Kidney (tissue), 14 donors: ENCODE results near the gene MYO5B. TPM values are rescaled to one million over a fixed set of nuclear protein-coding genes. Genes with fewer than 3 reads are reported as not detected.

ENCODE experiments used
- DNase-seq, 5 donors: peaks; one replicate each; pipeline ENCODE4 v3.0.0-alpha.2; 2013 to 2020
- FAIRE-seq: peaks from 2 replicates; lab custom pipeline; 2012; peaks lifted over from hg19 to GRCh38; lab: Jason Lieb, UNC
- H3K27ac ChIP-seq, 2 donors: one replicate each; pipeline ENCODE4 v1.7.0; 2013; ENCODE audit warnings: low read depth in 2 of 2, low read length in 2 of 2, inconsistent platforms in 1 of 2
- H3K27me3 ChIP-seq: one replicate; pipeline ENCODE4 v1.7.1; 2013; ENCODE audit warnings: low read length, inconsistent platforms; ENCODE audit not compliant: control insufficient read depth, insufficient read depth
- H3K36me3 ChIP-seq, 3 donors: one replicate each; pipeline versions ENCODE4 v1.7.0 to v1.7.1; 2013; ENCODE audit warnings: low read length in 3 of 3, control low read depth in 1 of 3, inconsistent platforms in 1 of 3; ENCODE audit not compliant: insufficient read depth in 3 of 3, control insufficient read depth in 2 of 3
- H3K4me1 ChIP-seq, 3 donors: one replicate each; pipeline versions ENCODE4 v1.7.0 to v1.7.1; 2013; ENCODE audit warnings: low read length in 3 of 3, inconsistent platforms in 1 of 3, low read depth in 1 of 3; ENCODE audit not compliant: control insufficient read depth in 2 of 3, insufficient read depth in 2 of 3
- H3K4me3 ChIP-seq, 3 donors: one replicate each; pipeline versions ENCODE4 v1.7.0 to v1.8.1; 2013; ENCODE audit warnings: low read length in 3 of 3, control low read depth in 1 of 3, inconsistent platforms in 1 of 3
- H3K9ac ChIP-seq, 3 donors: one replicate each; pipeline versions ENCODE4 v1.7.0 to v1.7.1; 2013; ENCODE audit warnings: low read length in 3 of 3, control low read depth in 1 of 3, inconsistent platforms in 1 of 3
- H3K9me3 ChIP-seq, 3 donors: one replicate each; pipeline versions ENCODE4 v1.7.0 to v1.7.1; 2013; ENCODE audit warnings: low read length in 3 of 3, control low read depth in 1 of 3, inconsistent platforms in 1 of 3; ENCODE audit not compliant: control insufficient read depth in 2 of 3, insufficient read depth in 1 of 3
- intact Hi-C: fragments of 100-400 bp; cut with DNase I; formaldehyde crosslinking; loops from one replicate; pipeline ENCODE4 v1.11.1; 2022
- polyA plus RNA-seq: library from polyadenylated mRNA; stranded (reverse); fragments of 350-450 nt; fragmentation: Illumina TruSeq; extraction: RNeasy Lipid Tissue Mini Kit (QIAGEN cat#74804); gene quantifications from one replicate; pipeline ENCODE4 v1.2.3, GENCODE V29; 2014; ENCODE audit warnings: low read depth, low replicate concordance; ENCODE audit not compliant: insufficient read depth
- total RNA-seq: library from RNA; stranded (reverse); fragmentation: NEBNext Ultra II Directional; extraction: Animal tissue kit (Norgen Biotek cat#: 25700); gene quantifications from one replicate; pipeline ENCODE4 v1.2.1, GENCODE V29; 2021
- TF ChIP-seq, protein P1 (sequence below): IDR thresholded peaks from 3 replicates; pipeline ENCODE4 v1.5.1; 2012; ENCODE audit warnings: mild to moderate bottlenecking, moderate library complexity, borderline replicate concordance; ENCODE audit not compliant: insufficient read depth; ENCODE audit errors: extremely low read depth
- donor health status: control.
- donor health status: control.
- donor health status: control.
- donor health status: control.
- donor health status: control.
- donor health status: DM: yes; HTN: yes; CAD: no.
- donor health status: Normal renal cell carcinoma (clear cell type).

Gene MYO5B
- total and polyA plus RNA-seq, 2 donors from 2014 or later = 17.8 to 43.8 TPM

DNA sequence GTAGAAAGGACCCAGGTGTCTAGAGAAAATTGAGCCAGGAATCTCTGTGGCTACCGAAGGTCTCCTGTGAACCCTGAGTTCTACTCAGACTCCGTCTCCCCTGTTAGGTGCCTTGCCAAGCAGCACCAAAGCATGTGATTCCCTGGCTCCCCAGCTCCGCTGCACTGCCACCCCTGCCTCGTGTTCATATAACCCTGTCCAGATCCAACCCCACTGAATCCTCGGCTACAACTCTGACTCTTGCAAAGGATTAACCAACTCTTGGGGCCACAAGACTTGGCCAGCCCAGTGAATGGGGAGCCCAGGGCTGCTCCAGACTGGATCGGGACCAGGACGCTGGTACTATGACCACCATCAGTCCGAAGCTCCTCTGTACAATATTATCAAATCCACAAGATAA is 344.3 kb downstream of the MYO5B start:
- H3K9ac ChIP-seq = no peak overlapping the region
- DNase-seq (no peak), FAIRE-seq (no peak)
- no peaks in the 10 kb centered on the region for H3K27me3 ChIP-seq
- TF ChIP-seq, protein P1, sequence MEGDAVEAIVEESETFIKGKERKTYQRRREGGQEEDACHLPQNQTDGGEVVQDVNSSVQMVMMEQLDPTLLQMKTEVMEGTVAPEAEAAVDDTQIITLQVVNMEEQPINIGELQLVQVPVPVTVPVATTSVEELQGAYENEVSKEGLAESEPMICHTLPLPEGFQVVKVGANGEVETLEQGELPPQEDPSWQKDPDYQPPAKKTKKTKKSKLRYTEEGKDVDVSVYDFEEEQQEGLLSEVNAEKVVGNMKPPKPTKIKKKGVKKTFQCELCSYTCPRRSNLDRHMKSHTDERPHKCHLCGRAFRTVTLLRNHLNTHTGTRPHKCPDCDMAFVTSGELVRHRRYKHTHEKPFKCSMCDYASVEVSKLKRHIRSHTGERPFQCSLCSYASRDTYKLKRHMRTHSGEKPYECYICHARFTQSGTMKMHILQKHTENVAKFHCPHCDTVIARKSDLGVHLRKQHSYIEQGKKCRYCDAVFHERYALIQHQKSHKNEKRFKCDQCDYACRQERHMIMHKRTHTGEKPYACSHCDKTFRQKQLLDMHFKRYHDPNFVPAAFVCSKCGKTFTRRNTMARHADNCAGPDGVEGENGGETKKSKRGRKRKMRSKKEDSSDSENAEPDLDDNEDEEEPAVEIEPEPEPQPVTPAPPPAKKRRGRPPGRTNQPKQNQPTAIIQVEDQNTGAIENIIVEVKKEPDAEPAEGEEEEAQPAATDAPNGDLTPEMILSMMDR = no peak
- no peaks in the 10 kb centered on the region for H3K9me3 ChIP-seq
- intact Hi-C loops = no loop called here
- H3K27ac ChIP-seq = no peak overlapping the region
- H3K36me3 ChIP-seq = no peaks in the 10 kb centered on the region
- no peak overlapping the region for H3K4me3 ChIP-seq
- no peaks in the 10 kb centered on the region for H3K4me1 ChIP-seq

GRCh38 chr18:49849331-49850217 is 345.4 kb downstream of the MYO5B start:
- peak; percentile 19 for FAIRE-seq
- no peak overlapping the region for H3K9ac ChIP-seq
- intact Hi-C loops = no loop called here
- peak; percentile 62 to 96 (median 73) for DNase-seq
- no peaks in the 10 kb centered on the region for H3K4me1 ChIP-seq
- no peak overlapping the region for H3K27ac ChIP-seq
- TF ChIP-seq, protein P1 = peak; percentile 8
- H3K9me3 ChIP-seq = no peaks in the 10 kb centered on the region
- no peak overlapping the region for H3K4me3 ChIP-seq
- no peaks in the 10 kb centered on the region for H3K27me3 ChIP-seq
- H3K36me3 ChIP-seq = no peaks in the 10 kb centered on the region

DNA sequence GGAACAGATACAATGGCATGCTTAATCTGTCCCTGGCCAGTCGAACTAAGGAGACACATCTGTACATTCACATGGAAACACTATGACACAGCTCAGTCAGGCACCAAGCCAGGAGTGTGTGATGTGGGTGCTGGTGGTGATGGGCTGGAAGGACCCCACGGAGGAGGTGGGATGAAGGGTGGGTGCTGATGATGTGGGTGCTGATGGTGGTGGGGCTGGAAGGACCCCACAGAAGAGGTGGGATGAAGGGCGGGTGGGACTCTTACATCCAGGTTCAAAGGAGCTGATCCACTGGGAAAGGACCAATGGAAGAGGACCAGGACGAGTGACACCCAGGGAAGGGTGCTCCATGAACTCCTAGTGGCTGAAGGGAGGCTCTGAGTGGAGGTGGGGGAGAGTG is 346.8 kb downstream of the MYO5B start:
- no peaks in the 10 kb centered on the region for H3K9me3 ChIP-seq
- H3K27ac ChIP-seq = no peak overlapping the region
- TF ChIP-seq, protein P1 = no peak
- intact Hi-C loops = no loop called here
- H3K4me1 ChIP-seq = no peaks in the 10 kb centered on the region
- no peaks in the 10 kb centered on the region for H3K36me3 ChIP-seq
- FAIRE-seq (no peak), DNase-seq (no peak)
- no peak overlapping the region for H3K9ac ChIP-seq
- no peaks in the 10 kb centered on the region for H3K27me3 ChIP-seq
- no peak overlapping the region for H3K4me3 ChIP-seq
